Uterus (tissue), 4 donors: ENCODE data around the gene SEC11A. TPM values are rescaled to one million over a fixed set of nuclear protein-coding genes. Genes with fewer than 3 reads are reported as not detected.

Source experiments
- DNase-seq, 2 donors: peaks; one replicate each; pipeline ENCODE4 v3.0.0-alpha.2; 2019 to 2020
- H3K27ac ChIP-seq, 2 donors: fragments of 200-600 bp; sonication (generic); 1 replicate in 1 of 2; 2 replicates in 1 of 2; pipeline ENCODE4 v1.5.1; 2016 to 2018
- H3K27me3 ChIP-seq, 2 donors: fragments of 200-600 bp; sonication (generic); one replicate each; pipeline ENCODE4 v1.5.1; 2018 to 2019; ENCODE audit warnings: control low read depth in 1 of 2
- H3K36me3 ChIP-seq, 2 donors: fragments of 200-600 bp; sonication (generic); one replicate each; pipeline ENCODE4 v1.5.1; 2019; ENCODE audit warnings: control low read depth in 1 of 2
- H3K4me1 ChIP-seq, 2 donors: fragments of 200-600 bp; sonication (generic); one replicate each; pipeline ENCODE4 v1.5.1; 2018 to 2019; ENCODE audit warnings: control low read depth in 1 of 2
- H3K4me3 ChIP-seq, 2 donors: fragments of 200-600 bp; sonication (generic); 1 replicate in 1 of 2; 2 replicates in 1 of 2; pipeline ENCODE4 v1.5.1; 2018 to 2019; ENCODE audit warnings: mild to moderate bottlenecking in 1 of 2
- H3K9me3 ChIP-seq, 2 donors: fragments of 200-600 bp; sonication (generic); one replicate each; pipeline ENCODE4 v1.5.1; 2019; ENCODE audit warnings: control low read depth in 1 of 2
- POLR2A ChIP-seq, 2 donors: fragments of 450-650 bp; IDR thresholded peaks; one replicate each; pipeline ENCODE4 v1.6.1; 2016; ENCODE audit warnings: antibody characterized with exemption in 2 of 2, mild to moderate bottlenecking in 1 of 2, moderate library complexity in 1 of 2
- intact Hi-C: fragments of 100-400 bp; cut with DNase I; formaldehyde crosslinking; loops from one replicate; pipeline ENCODE4 v1.15.1; 2023; ENCODE audit warnings: low total_unique reads
- total RNA-seq, 4 donors: library from RNA; depleted of rRNA in 3 of 4; stranded (reverse); fragments of >200 nt in 3 of 4; gene quantifications; one replicate each; pipeline versions ENCODE4 v1.1.0 to v1.2.4, GENCODE V29; 2014 to 2023
- TF ChIP-seq, protein P1 (sequence below), 4 experiments: fragments of 200-600 bp in 2 of 4; fragments of 450-650 bp in 2 of 4; sonication (generic) in 2 of 4; IDR thresholded peaks; one replicate each; pipeline ENCODE4 v1.5.1; 2016 to 2019; ENCODE audit warnings: antibody characterized with exemption in 4 of 4, mild to moderate bottlenecking in 2 of 4, moderate library complexity in 1 of 4
- donor health status: DM: yes; HTN: yes; CAD: no.

The SEC11A gene
- total RNA-seq, 4 donors from 2014 or later: 117 to 261 (median 204) TPM

DNA sequence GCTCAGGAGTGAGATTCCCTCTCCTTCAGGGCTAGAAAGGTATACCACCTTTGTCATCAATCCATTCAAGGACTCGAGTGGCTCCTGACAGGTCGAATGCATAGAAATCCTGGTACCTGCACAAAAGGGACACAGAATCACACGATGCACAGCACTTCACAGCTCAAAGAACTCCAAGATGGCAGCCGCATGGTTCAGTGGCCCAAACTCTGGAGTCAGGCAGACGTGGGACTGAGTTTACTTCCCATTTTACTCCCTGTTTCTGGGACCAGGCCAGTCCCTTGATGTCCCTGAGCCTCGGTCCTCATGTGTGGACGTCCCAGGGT lies 62.4 kb downstream of the SEC11A start:
- Histone ChIP-seq H3K9me3 (no peaks in the 10 kb centered on the region), H3K27ac (peak overlapping the region; percentile 89), H3K4me1 (peaks cover 5 to 21% of the 10 kb centered on the region in 2 donors), H3K36me3 (no peaks in the 10 kb centered on the region), H3K27me3 (no peaks in the 10 kb centered on the region), H3K4me3 (peak overlapping the region; percentile 85 to 89)
- intact Hi-C loops: loop anchor here (10.0 kb wide), 2 partner anchors 49 to 271 kb away; partner anchors contain the start of gene ZSCAN2
- TF ChIP-seq POLR2A (IDR thresholded peaks at IDR 0.05): no peak
- TF ChIP-seq, protein P1, sequence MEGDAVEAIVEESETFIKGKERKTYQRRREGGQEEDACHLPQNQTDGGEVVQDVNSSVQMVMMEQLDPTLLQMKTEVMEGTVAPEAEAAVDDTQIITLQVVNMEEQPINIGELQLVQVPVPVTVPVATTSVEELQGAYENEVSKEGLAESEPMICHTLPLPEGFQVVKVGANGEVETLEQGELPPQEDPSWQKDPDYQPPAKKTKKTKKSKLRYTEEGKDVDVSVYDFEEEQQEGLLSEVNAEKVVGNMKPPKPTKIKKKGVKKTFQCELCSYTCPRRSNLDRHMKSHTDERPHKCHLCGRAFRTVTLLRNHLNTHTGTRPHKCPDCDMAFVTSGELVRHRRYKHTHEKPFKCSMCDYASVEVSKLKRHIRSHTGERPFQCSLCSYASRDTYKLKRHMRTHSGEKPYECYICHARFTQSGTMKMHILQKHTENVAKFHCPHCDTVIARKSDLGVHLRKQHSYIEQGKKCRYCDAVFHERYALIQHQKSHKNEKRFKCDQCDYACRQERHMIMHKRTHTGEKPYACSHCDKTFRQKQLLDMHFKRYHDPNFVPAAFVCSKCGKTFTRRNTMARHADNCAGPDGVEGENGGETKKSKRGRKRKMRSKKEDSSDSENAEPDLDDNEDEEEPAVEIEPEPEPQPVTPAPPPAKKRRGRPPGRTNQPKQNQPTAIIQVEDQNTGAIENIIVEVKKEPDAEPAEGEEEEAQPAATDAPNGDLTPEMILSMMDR (IDR thresholded peaks at IDR 0.05): no peak
- DNase-seq: no peak

DNA sequence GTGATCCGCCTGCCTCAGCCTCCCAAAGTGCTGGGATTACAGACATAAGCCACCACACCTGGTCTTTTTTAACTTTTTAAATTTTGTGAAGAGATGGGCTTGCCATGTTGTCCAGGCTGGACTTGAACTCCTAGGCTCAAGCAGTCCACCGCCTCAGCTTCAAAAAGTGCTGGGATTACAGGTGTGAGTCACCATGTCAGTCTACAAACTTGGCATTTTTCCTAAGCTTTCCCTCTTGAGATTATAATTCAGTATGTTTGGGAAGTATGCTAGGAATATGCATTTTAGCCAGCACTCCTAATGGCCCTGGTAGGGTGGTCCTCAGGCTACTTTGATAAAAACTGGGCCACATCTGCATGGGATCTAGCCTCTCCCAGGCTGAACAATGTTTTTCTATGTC lies 66.2 kb downstream of the SEC11A start:
- intact Hi-C loops: loop anchor here (10.0 kb wide), 2 partner anchors 45 to 275 kb away; partner anchors contain the start of gene ZSCAN2
- Histone ChIP-seq H3K9me3 (no peaks in the 10 kb centered on the region), H3K4me3 (no peak overlapping the region), H3K27ac (no peak overlapping the region), H3K4me1 (peaks cover 5 to 12% of the 10 kb centered on the region in 2 donors), H3K27me3 (no peaks in the 10 kb centered on the region), H3K36me3 (no peaks in the 10 kb centered on the region)
- DNase-seq: no peak
- TF ChIP-seq POLR2A (IDR thresholded peaks at IDR 0.05): no peak
- TF ChIP-seq, protein P1 (IDR thresholded peaks at IDR 0.05): no peak

DNA sequence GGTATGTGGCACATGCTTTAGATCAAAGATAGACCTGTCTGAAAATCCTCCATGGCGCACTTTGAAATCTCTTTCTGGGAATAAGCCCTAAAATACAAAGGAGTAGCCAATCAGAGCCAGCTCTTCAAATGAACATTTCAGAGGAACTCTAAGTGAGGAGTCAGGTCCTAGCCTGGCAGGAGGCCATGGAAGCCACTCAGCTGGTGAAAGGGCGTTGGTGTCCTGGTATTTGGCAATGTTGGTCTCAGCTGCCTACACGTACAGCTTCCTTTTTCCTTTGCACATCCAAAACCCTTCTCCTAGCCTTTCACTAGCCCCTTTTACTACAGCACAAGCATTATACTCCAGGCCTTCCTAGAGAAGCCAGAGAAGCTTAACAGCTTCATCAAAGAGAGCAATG lies 67.4 kb downstream of the SEC11A start:
- H3K4me1 ChIP-seq: peaks cover 5 to 11% of the 10 kb centered on the region in 2 donors
- H3K36me3 ChIP-seq: no peaks in the 10 kb centered on the region
- no peak overlapping the region for H3K27ac ChIP-seq
- DNase-seq: no peak
- TF ChIP-seq, protein P1 (IDR thresholded peaks at IDR 0.05): no peak
- no peak for TF ChIP-seq POLR2A (IDR thresholded peaks at IDR 0.05)
- no peaks in the 10 kb centered on the region for H3K9me3 ChIP-seq
- intact Hi-C loops: no loop called here
- no peak overlapping the region for H3K4me3 ChIP-seq
- H3K27me3 ChIP-seq: no peaks in the 10 kb centered on the region

DNA sequence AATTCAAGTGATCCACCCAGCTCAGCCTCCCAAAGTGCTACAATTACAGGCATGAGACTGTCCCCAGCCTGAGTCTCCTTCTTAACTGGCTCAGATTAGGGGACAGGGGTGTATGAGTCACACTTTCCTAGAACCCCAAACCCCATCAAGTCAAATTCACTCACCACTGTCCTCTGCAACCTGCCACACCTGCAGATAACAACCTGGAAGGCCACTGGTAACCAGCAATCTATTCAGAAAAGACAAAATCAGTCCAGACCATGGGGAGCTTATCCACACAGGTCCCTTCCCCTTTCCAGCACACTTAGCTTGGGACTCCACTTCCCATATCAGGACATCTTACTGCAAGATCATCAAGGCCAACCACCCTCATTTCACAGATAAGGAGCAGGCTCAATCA lies 68.2 kb downstream of the SEC11A start:
- no peaks in the 10 kb centered on the region for H3K9me3 ChIP-seq
- no peak for TF ChIP-seq POLR2A (IDR thresholded peaks at IDR 0.05)
- TF ChIP-seq, protein P1 (IDR thresholded peaks at IDR 0.05): no peak
- no peaks in the 10 kb centered on the region for H3K36me3 ChIP-seq
- no peaks in the 10 kb centered on the region for H3K27me3 ChIP-seq
- no peak overlapping the region for H3K27ac ChIP-seq
- intact Hi-C loops: no loop called here
- DNase-seq: no peak
- H3K4me3 ChIP-seq: no peak overlapping the region
- peaks cover 3% of the 10 kb centered on the region in 2 donors for H3K4me1 ChIP-seq

DNA sequence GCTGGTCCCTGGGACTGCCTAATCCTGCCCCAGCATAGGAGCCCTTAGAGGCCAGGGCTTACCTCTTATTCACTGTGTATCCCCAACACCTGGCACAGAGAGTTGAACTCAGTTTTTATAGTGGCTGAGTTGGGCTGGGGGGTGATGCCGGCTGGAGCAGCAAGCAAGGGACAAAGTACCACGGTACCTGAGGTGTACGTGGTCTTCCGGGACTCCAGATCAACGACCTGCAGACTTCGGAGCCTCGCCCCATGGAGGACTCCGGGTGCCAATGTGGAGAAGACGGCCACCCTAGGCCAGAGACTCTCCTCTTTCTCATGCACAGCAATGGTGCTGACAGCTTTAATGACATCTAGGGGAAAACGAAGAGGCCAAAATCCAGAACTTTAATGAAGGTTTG lies 69.9 kb downstream of the SEC11A start:
- no peak overlapping the region for H3K4me3 ChIP-seq
- DNase-seq: no peak
- H3K27ac ChIP-seq: no peak overlapping the region
- TF ChIP-seq, protein P1 (IDR thresholded peaks at IDR 0.05): no peak
- TF ChIP-seq POLR2A (IDR thresholded peaks at IDR 0.05): no peak
- H3K27me3 ChIP-seq: no peaks in the 10 kb centered on the region
- intact Hi-C loops: no loop called here
- H3K9me3 ChIP-seq: no peaks in the 10 kb centered on the region
- no peaks in the 10 kb centered on the region for H3K4me1 ChIP-seq
- no peaks in the 10 kb centered on the region for H3K36me3 ChIP-seq
